ENCODE data around the gene UBE3D.

The UBE3D gene

GRCh38 chr6:83006270-83006905 lies 59.3 kb downstream of the UBE3D start:
- no peak overlapping the region for H3K18ac ChIP-seq (ENCODE audit: low read length)

GRCh38 chr6:82996156-82996555 lies 69.5 kb downstream of the UBE3D start:
- Histone ChIP-seq H3K27me3 (ENCODE audit: insufficient read depth, low read length) (no peaks in the 10 kb centered on the region), H3K4me3 (ENCODE audit: low read depth, low read length) (no peak overlapping the region), H3K9ac (ENCODE audit: low read length) (no peak overlapping the region), H2BK5ac (ENCODE audit: low read depth, low read length, poor library complexity) (no peak overlapping the region), H3K23ac (ENCODE audit: low read length) (no peak overlapping the region), H2AFZ (ENCODE audit: insufficient read depth, low read length, poor library complexity) (no peak overlapping the region), H3K18ac (ENCODE audit: low read length) (no peak overlapping the region), H3K36me3 (ENCODE audit: control insufficient read depth in 1 of 2, insufficient read depth in 2 of 2, low read length in 2 of 2) (no peaks in the 10 kb centered on the region), H4K8ac (ENCODE audit: low read depth, low read length) (no peak overlapping the region), H3K9me3 (ENCODE audit: insufficient read depth, low read depth, low read length) (no peaks in the 10 kb centered on the region), H3K4me2 (ENCODE audit: low read length) (no peak overlapping the region), H3K4ac (ENCODE audit: low read depth, low read length) (no peak overlapping the region), H3K79me1 (ENCODE audit: low read length) (no peaks in the 10 kb centered on the region), H4K12ac (ENCODE audit: low read depth, low read length) (no peak overlapping the region), H3K14ac (ENCODE audit: low read length) (no peak overlapping the region), H3K79me2 (ENCODE audit: control insufficient read depth, insufficient read depth, low read length, poor library complexity) (no peaks in the 10 kb centered on the region), H2BK12ac (ENCODE audit: low read length) (no peak overlapping the region), H3K27ac (ENCODE audit: low read depth, low read length) (no peak overlapping the region), H2AK5ac (ENCODE audit: low read length) (no peak overlapping the region), H3K4me1 (ENCODE audit: control insufficient read depth in 1 of 2, insufficient read depth in 2 of 2, low read length in 2 of 2) (no peaks in the 10 kb centered on the region), H2BK120ac (ENCODE audit: insufficient read depth, low read length, poor library complexity) (no peak overlapping the region), H4K91ac (ENCODE audit: low read depth, low read length) (no peak overlapping the region)
- no peak for DNase-seq

More at GRCh38 chr6:83006270-83006905, 59.3 kb downstream of the UBE3D start:
- no peaks in the 10 kb centered on the region for H3K79me2 ChIP-seq (ENCODE audit: control insufficient read depth, insufficient read depth, low read length, poor library complexity)
- H4K12ac ChIP-seq (ENCODE audit: low read depth, low read length), result no peak overlapping the region
- H2BK5ac ChIP-seq (ENCODE audit: low read depth, low read length, poor library complexity), result no peak overlapping the region
- no peaks in the 10 kb centered on the region for H3K9me3 ChIP-seq (ENCODE audit: insufficient read depth, low read depth, low read length)
- H4K91ac ChIP-seq (ENCODE audit: low read depth, low read length), result no peak overlapping the region
- no peak overlapping the region for H4K8ac ChIP-seq (ENCODE audit: low read depth, low read length)
- H2BK120ac ChIP-seq (ENCODE audit: insufficient read depth, low read length, poor library complexity), result no peak overlapping the region
- H3K4me2 ChIP-seq (ENCODE audit: low read length), result no peak overlapping the region
- H3K4ac ChIP-seq (ENCODE audit: low read depth, low read length), result no peak overlapping the region
- no peaks in the 10 kb centered on the region for H3K4me1 ChIP-seq (ENCODE audit: control insufficient read depth in 1 of 2, insufficient read depth in 2 of 2, low read length in 2 of 2)
- DNase-seq, result no peak
- H2AFZ ChIP-seq (ENCODE audit: insufficient read depth, low read length, poor library complexity), result no peak overlapping the region
- no peaks in the 10 kb centered on the region for H3K79me1 ChIP-seq (ENCODE audit: low read length)
- no peaks in the 10 kb centered on the region for H3K27me3 ChIP-seq (ENCODE audit: insufficient read depth, low read length)
- no peak overlapping the region for H3K4me3 ChIP-seq (ENCODE audit: low read depth, low read length)
- no peak overlapping the region for H3K23ac ChIP-seq (ENCODE audit: low read length)
- H3K14ac ChIP-seq (ENCODE audit: low read length), result no peak overlapping the region
- H3K9ac ChIP-seq (ENCODE audit: low read length), result no peak overlapping the region
- H3K36me3 ChIP-seq (ENCODE audit: control insufficient read depth in 1 of 2, insufficient read depth in 2 of 2, low read length in 2 of 2), result no peaks in the 10 kb centered on the region
- WGBS (ENCODE audit: extremely low coverage, insufficient coverage, insufficient read length), result no CpG with 5 or more reads among the region's 2 CpGs
- no peak overlapping the region for H2AK5ac ChIP-seq (ENCODE audit: low read length)
- H3K27ac ChIP-seq (ENCODE audit: low read depth, low read length), result no peak overlapping the region
- no peak overlapping the region for H2BK12ac ChIP-seq (ENCODE audit: low read length)

- no peak overlapping the region for H3K4me3 ChIP-seq (ENCODE audit: low read depth, low read length)
- no CpG with 5 or more reads among the region's 3 CpGs for WGBS (ENCODE audit: extremely low coverage, insufficient coverage, insufficient read length)
- no peak overlapping the region for H4K8ac ChIP-seq (ENCODE audit: low read depth, low read length)
Observed at GRCh38 chr6:82995066-82995465, 70.6 kb downstream of the UBE3D start.

GRCh38 chr6:82989736-82990290 lies 75.8 kb downstream of the UBE3D start:
- Histone ChIP-seq H3K9me3 (ENCODE audit: insufficient read depth, low read depth, low read length) (no peaks in the 10 kb centered on the region), H3K4me3 (ENCODE audit: low read depth, low read length) (no peak overlapping the region), H3K79me2 (ENCODE audit: control insufficient read depth, insufficient read depth, low read length, poor library complexity) (no peaks in the 10 kb centered on the region), H3K9ac (ENCODE audit: low read length) (no peak overlapping the region), H3K4ac (ENCODE audit: low read depth, low read length) (no peak overlapping the region), H4K8ac (ENCODE audit: low read depth, low read length) (no peak overlapping the region), H3K79me1 (ENCODE audit: low read length) (no peaks in the 10 kb centered on the region), H3K27me3 (ENCODE audit: insufficient read depth, low read length) (no peaks in the 10 kb centered on the region), H4K91ac (ENCODE audit: low read depth, low read length) (no peak overlapping the region), H3K4me1 (ENCODE audit: control insufficient read depth in 1 of 2, insufficient read depth in 2 of 2, low read length in 2 of 2) (no peaks in the 10 kb centered on the region), H3K4me2 (ENCODE audit: low read length) (no peak overlapping the region), H2BK5ac (ENCODE audit: low read depth, low read length, poor library complexity) (no peak overlapping the region), H3K27ac (ENCODE audit: low read depth, low read length) (no peak overlapping the region), H3K23ac (ENCODE audit: low read length) (no peak overlapping the region), H2BK12ac (ENCODE audit: low read length) (no peak overlapping the region), H3K36me3 (ENCODE audit: control insufficient read depth in 1 of 2, insufficient read depth in 2 of 2, low read length in 2 of 2) (no peaks in the 10 kb centered on the region), H4K12ac (ENCODE audit: low read depth, low read length) (no peak overlapping the region), H3K14ac (ENCODE audit: low read length) (no peak overlapping the region), H2AFZ (ENCODE audit: insufficient read depth, low read length, poor library complexity) (no peak overlapping the region), H2BK120ac (ENCODE audit: insufficient read depth, low read length, poor library complexity) (no peak overlapping the region), H3K18ac (ENCODE audit: low read length) (no peak overlapping the region), H2AK5ac (ENCODE audit: low read length) (no peak overlapping the region)
- DNase-seq, result no peak

More at GRCh38 chr6:82995066-82995465, 70.6 kb downstream of the UBE3D start:
- Histone ChIP-seq H3K9ac (ENCODE audit: low read length) (no peak overlapping the region), H3K4me2 (ENCODE audit: low read length) (no peak overlapping the region), H3K27ac (ENCODE audit: low read depth, low read length) (no peak overlapping the region), H3K4ac (ENCODE audit: low read depth, low read length) (no peak overlapping the region), H3K18ac (ENCODE audit: low read length) (no peak overlapping the region), H3K27me3 (ENCODE audit: insufficient read depth, low read length) (no peaks in the 10 kb centered on the region), H3K79me2 (ENCODE audit: control insufficient read depth, insufficient read depth, low read length, poor library complexity) (no peaks in the 10 kb centered on the region), H3K36me3 (ENCODE audit: control insufficient read depth in 1 of 2, insufficient read depth in 2 of 2, low read length in 2 of 2) (no peaks in the 10 kb centered on the region), H2AK5ac (ENCODE audit: low read length) (no peak overlapping the region), H3K23ac (ENCODE audit: low read length) (no peak overlapping the region), H2BK5ac (ENCODE audit: low read depth, low read length, poor library complexity) (no peak overlapping the region), H2BK12ac (ENCODE audit: low read length) (no peak overlapping the region), H4K91ac (ENCODE audit: low read depth, low read length) (no peak overlapping the region), H2AFZ (ENCODE audit: insufficient read depth, low read length, poor library complexity) (no peak overlapping the region), H3K4me1 (ENCODE audit: control insufficient read depth in 1 of 2, insufficient read depth in 2 of 2, low read length in 2 of 2) (no peaks in the 10 kb centered on the region), H3K14ac (ENCODE audit: low read length) (no peak overlapping the region), H2BK120ac (ENCODE audit: insufficient read depth, low read length, poor library complexity) (no peak overlapping the region), H3K9me3 (ENCODE audit: insufficient read depth, low read depth, low read length) (no peaks in the 10 kb centered on the region), H3K79me1 (ENCODE audit: low read length) (no peaks in the 10 kb centered on the region), H4K12ac (ENCODE audit: low read depth, low read length) (no peak overlapping the region)
- DNase-seq, result no peak

Data from trophoblast cell (in vitro differentiated cells and primary cell).